Neuronal stem cell (in vitro differentiated cells): ENCODE data around the gene TGM5.
A peak's percentile ranks its signal among the peaks of the same experiment; 100 is the strongest.

Source experiments
- DNase-seq: peaks from one replicate; pipeline ENCODE4 v3.0.0-alpha.2; 2013; ENCODE audit warnings: low spot score
- H2AFZ ChIP-seq: one replicate; pipeline ENCODE4 v1.6.1; 2013; ENCODE audit warnings: mild to moderate bottlenecking, low read length, inconsistent platforms
- H2AK5ac ChIP-seq: 2 replicates; pipeline ENCODE4 v1.6.1; 2013; ENCODE audit warnings: low read depth, mild to moderate bottlenecking, inconsistent platforms, low read length, moderate library complexity, mixed read lengths
- H2BK120ac ChIP-seq: 2 replicates; pipeline ENCODE4 v1.6.1; 2013; ENCODE audit warnings: low read depth, mild to moderate bottlenecking, inconsistent platforms, low read length, moderate library complexity, mixed read lengths
- H2BK12ac ChIP-seq: one replicate; pipeline ENCODE4 v1.6.1; 2013; ENCODE audit warnings: low read length, inconsistent platforms
- H2BK15ac ChIP-seq: 2 replicates; pipeline ENCODE4 v1.6.1; 2013; ENCODE audit warnings: mild to moderate bottlenecking, low read length, inconsistent platforms, mixed read lengths
- H2BK5ac ChIP-seq: one replicate; pipeline ENCODE4 v1.6.1; 2013; ENCODE audit warnings: inconsistent platforms, mild to moderate bottlenecking, low read length, moderate library complexity
- H3K14ac ChIP-seq: one replicate; pipeline ENCODE4 v1.6.1; 2013; ENCODE audit warnings: low read length, inconsistent platforms
- H3K18ac ChIP-seq: 2 replicates; pipeline ENCODE4 v1.6.1; 2013; ENCODE audit warnings: low read length, inconsistent platforms
- H3K23ac ChIP-seq: 2 replicates; pipeline ENCODE4 v1.6.1; 2013; ENCODE audit warnings: low read depth, mild to moderate bottlenecking, mixed read lengths, low read length, inconsistent platforms; ENCODE audit not compliant: poor library complexity
- H3K27ac ChIP-seq: replicated peaks from 3 replicates; pipeline ENCODE4 v1.5.1; 2013; ENCODE audit warnings: low read length, inconsistent platforms
- H3K27me3 ChIP-seq, 3 experiments: 2 replicates each; pipeline ENCODE4 v1.6.1; 2013; ENCODE audit warnings: low read length in 3 of 3, mild to moderate bottlenecking in 2 of 3, inconsistent platforms in 1 of 3, low read depth in 1 of 3, mixed read lengths in 1 of 3, moderate library complexity in 1 of 3; ENCODE audit not compliant: control insufficient read depth in 3 of 3, insufficient read depth in 3 of 3
- H3K36me3 ChIP-seq, 2 donors: replicated peaks in 1 of 2; 2 replicates each; pipeline ENCODE4 v1.6.1; 2013; ENCODE audit warnings: low read length in 2 of 2; ENCODE audit not compliant: control insufficient read depth in 2 of 2, insufficient read depth in 2 of 2
- H3K4ac ChIP-seq: 2 replicates; pipeline ENCODE4 v1.6.1; 2013; ENCODE audit warnings: inconsistent platforms, mild to moderate bottlenecking, low read length, moderate library complexity
- H3K4me1 ChIP-seq, 2 donors: 1 replicate in 1 of 2; 2 replicates in 1 of 2; pipeline ENCODE4 v1.6.1; 2013; ENCODE audit warnings: low read length in 2 of 2, low read depth in 1 of 2; ENCODE audit not compliant: control insufficient read depth in 2 of 2, insufficient read depth in 1 of 2
- H3K4me2 ChIP-seq: one replicate; pipeline ENCODE4 v1.6.1; 2013; ENCODE audit warnings: mild to moderate bottlenecking, low read length, inconsistent platforms; ENCODE audit not compliant: insufficient read depth, poor library complexity, severe bottlenecking
- H3K4me3 ChIP-seq, 2 donors: 2 replicates each; pipeline ENCODE4 v1.5.1; 2013; ENCODE audit warnings: low read length in 2 of 2, mild to moderate bottlenecking in 2 of 2, inconsistent platforms in 1 of 2, moderate library complexity in 1 of 2
- H3K79me1 ChIP-seq: one replicate; pipeline ENCODE4 v1.6.1; 2013; ENCODE audit warnings: low read depth, mild to moderate bottlenecking, inconsistent platforms, low read length, moderate library complexity
- H3K9ac ChIP-seq: one replicate; pipeline ENCODE4 v1.6.1; 2013; ENCODE audit warnings: mild to moderate bottlenecking, low read depth, low read length, inconsistent platforms; ENCODE audit not compliant: poor library complexity
- H3K9me3 ChIP-seq, 2 donors: replicated peaks in 1 of 2; 2 replicates each; pipeline versions ENCODE3 to v1.6.1; 2013; ENCODE audit warnings: low read length in 2 of 2, mild to moderate bottlenecking in 2 of 2, inconsistent platforms in 1 of 2, low read depth in 1 of 2, mixed read lengths in 1 of 2, moderate library complexity in 1 of 2; ENCODE audit not compliant: control insufficient read depth in 2 of 2, insufficient read depth in 1 of 2
- H4K8ac ChIP-seq: one replicate; pipeline ENCODE4 v1.6.1; 2013; ENCODE audit warnings: low read depth, mild to moderate bottlenecking, inconsistent platforms, low read length, moderate library complexity
- H4K91ac ChIP-seq: one replicate; pipeline ENCODE4 v1.6.1; 2013; ENCODE audit warnings: low read length, low read depth, mild to moderate bottlenecking, inconsistent platforms; ENCODE audit not compliant: poor library complexity
- WGBS, 2 donors: extraction: QIAGEN DNeasy Blood & Tissue Kit; methylation state at CpG; one replicate each; pipeline ENCODE4 v1.1.7; 2013; ENCODE audit warnings: missing lambda C conversion rate in 2 of 2, mixed read lengths in 1 of 2; ENCODE audit not compliant: insufficient read length in 2 of 2, insufficient replicate concordance in 1 of 2; ENCODE audit errors: extremely low coverage in 2 of 2; 5-methylcytosine and 5-hydroxymethylcytosine counted together

TGM5 gene

GRCh38 chr15:43279496-43279895 lies 12.8 kb upstream of the TGM5 start:
- H2AK5ac ChIP-seq, result peak overlapping the region; percentile 21
- WGBS, 2 donors, result no CpG with 5 or more reads among the region's 7 CpGs
- H4K8ac ChIP-seq, result no peak overlapping the region
- no peak overlapping the region for H3K18ac ChIP-seq
- no peak overlapping the region for H2BK120ac ChIP-seq
- H4K91ac ChIP-seq, result no peak overlapping the region
- peak overlapping the region in 1 of 2 donors; percentile 23 for H3K4me3 ChIP-seq
- H3K36me3 ChIP-seq, result no peaks in the 10 kb centered on the region
- no peak overlapping the region for H2BK15ac ChIP-seq
- DNase-seq, result no peak
- peaks cover 0 to 37% (median 0%) of the 10 kb centered on the region in 3 experiments for H3K27me3 ChIP-seq
- H3K23ac ChIP-seq, result no peak overlapping the region
- peaks cover 1% of the 10 kb centered on the region for H3K79me1 ChIP-seq
- no peak overlapping the region for H2BK12ac ChIP-seq
- peak overlapping the region; percentile 31 for H3K14ac ChIP-seq
- no peaks in the 10 kb centered on the region for H3K4me1 ChIP-seq
- H3K4ac ChIP-seq, result no peak overlapping the region
- H3K4me2 ChIP-seq, result no peak overlapping the region
- no peak overlapping the region for H2AFZ ChIP-seq
- no peaks in the 10 kb centered on the region for H3K9me3 ChIP-seq
- H3K9ac ChIP-seq, result no peak overlapping the region
- no peak overlapping the region for H3K27ac ChIP-seq
- H2BK5ac ChIP-seq, result peak overlapping the region; percentile 39

- H3K27ac ChIP-seq, result no peak overlapping the region
- H3K9me3 ChIP-seq, result no peaks in the 10 kb centered on the region
- no peaks in the 10 kb centered on the region for H3K36me3 ChIP-seq
- DNase-seq, result no peak
- no peak overlapping the region for H3K4ac ChIP-seq
- H3K9ac ChIP-seq, result no peak overlapping the region
- H3K27me3 ChIP-seq, result peaks cover 0 to 37% (median 0%) of the 10 kb centered on the region in 3 experiments
- no CpG with 5 or more reads among the region's 11 CpGs for WGBS, 2 donors
- no peak overlapping the region for H4K8ac ChIP-seq
- no peak overlapping the region for H3K23ac ChIP-seq
- no peak overlapping the region for H3K14ac ChIP-seq
- no peak overlapping the region for H2BK15ac ChIP-seq
- H3K4me3 ChIP-seq, result no peak overlapping the region
- no peak overlapping the region for H2AK5ac ChIP-seq
- no peak overlapping the region for H4K91ac ChIP-seq
- H3K4me2 ChIP-seq, result no peak overlapping the region
- H2BK120ac ChIP-seq, result no peak overlapping the region
- H3K79me1 ChIP-seq, result peaks cover 1% of the 10 kb centered on the region
- H2BK12ac ChIP-seq, result no peak overlapping the region
- H3K4me1 ChIP-seq, result no peaks in the 10 kb centered on the region
- peak overlapping the region; percentile 39 for H2BK5ac ChIP-seq
- no peak overlapping the region for H3K18ac ChIP-seq
- H2AFZ ChIP-seq, result no peak overlapping the region
Measured at GRCh38 chr15:43278869-43279268, 12.1 kb upstream of the TGM5 start.

GRCh38 chr15:43277901-43278300 lies 11.2 kb upstream of the TGM5 start:
- no peak overlapping the region for H4K8ac ChIP-seq
- peaks cover 0 to 37% (median 0%) of the 10 kb centered on the region in 3 experiments for H3K27me3 ChIP-seq
- H2BK12ac ChIP-seq, result no peak overlapping the region
- no peaks in the 10 kb centered on the region for H3K4me1 ChIP-seq
- H3K18ac ChIP-seq, result no peak overlapping the region
- no peak overlapping the region for H3K27ac ChIP-seq
- peaks cover 1% of the 10 kb centered on the region for H3K79me1 ChIP-seq
- H2BK120ac ChIP-seq, result no peak overlapping the region
- no peak overlapping the region for H3K4me2 ChIP-seq
- no peak overlapping the region for H2BK15ac ChIP-seq
- H2AK5ac ChIP-seq, result no peak overlapping the region
- no CpG with 5 or more reads among the region's 4 CpGs for WGBS, 2 donors
- no peak for DNase-seq
- H3K23ac ChIP-seq, result no peak overlapping the region
- H2AFZ ChIP-seq, result no peak overlapping the region
- H4K91ac ChIP-seq, result no peak overlapping the region
- H3K9ac ChIP-seq, result no peak overlapping the region
- H3K9me3 ChIP-seq, result no peaks in the 10 kb centered on the region
- H2BK5ac ChIP-seq, result no peak overlapping the region
- no peaks in the 10 kb centered on the region for H3K36me3 ChIP-seq
- H3K14ac ChIP-seq, result no peak overlapping the region
- no peak overlapping the region for H3K4ac ChIP-seq
- H3K4me3 ChIP-seq, result no peak overlapping the region

GRCh38 chr15:43277231-43277823 lies 10.6 kb upstream of the TGM5 start:
- H3K9ac ChIP-seq, result no peak overlapping the region
- H3K4me1 ChIP-seq, result no peaks in the 10 kb centered on the region
- H3K14ac ChIP-seq, result no peak overlapping the region
- H3K18ac ChIP-seq, result no peak overlapping the region
- H2BK12ac ChIP-seq, result no peak overlapping the region
- H4K91ac ChIP-seq, result no peak overlapping the region
- H3K36me3 ChIP-seq, result no peaks in the 10 kb centered on the region
- no peak overlapping the region for H3K4me2 ChIP-seq
- H2AK5ac ChIP-seq, result no peak overlapping the region
- WGBS, 2 donors, result no CpG with 5 or more reads among the region's 10 CpGs
- H3K23ac ChIP-seq, result no peak overlapping the region
- H3K9me3 ChIP-seq, result no peaks in the 10 kb centered on the region
- H2BK5ac ChIP-seq, result no peak overlapping the region
- no peak overlapping the region for H2BK15ac ChIP-seq
- peaks cover 1% of the 10 kb centered on the region for H3K79me1 ChIP-seq
- no peak overlapping the region for H3K27ac ChIP-seq
- DNase-seq, result no peak
- no peak overlapping the region for H3K4ac ChIP-seq
- H4K8ac ChIP-seq, result no peak overlapping the region
- H3K27me3 ChIP-seq, result peaks cover 0 to 37% (median 0%) of the 10 kb centered on the region in 3 experiments
- no peak overlapping the region for H2AFZ ChIP-seq
- H3K4me3 ChIP-seq, result peak overlapping the region in 1 of 2 donors; percentile 9
- no peak overlapping the region for H2BK120ac ChIP-seq
